GM10248 (cell line): ENCODE results near the gene MYBPC3.

Experiments used
- CTCF ChIA-PET: fragments of 300-600 bp; sonication (Branson Sonifier 250); formaldehyde crosslinking; extraction: SDS; loops from one replicate; lab custom pipeline; 2021; ENCODE audit warnings: antibody characterized with exemption; lab: Yijun Ruan, JAX
- POLR2A ChIA-PET: fragments of 350-650 bp; sonication (Branson Sonifier 250); formaldehyde crosslinking; extraction: SDS; loops from one replicate; lab custom pipeline; 2020; ENCODE audit warnings: antibody characterized with exemption; lab: Yijun Ruan, JAX
- DNase-seq: peaks from one replicate; pipeline ENCODE4 v3.0.0; 2012; ENCODE audit errors: extremely low spot score
- TF ChIP-seq, protein P1 (sequence below): IDR thresholded peaks from 2 replicates; pipeline ENCODE4 v1.5.1; 2012; ENCODE audit warnings: mild to moderate bottlenecking, low read depth; ENCODE audit errors: extremely low read depth, missing control alignments, control extremely low read depth

MYBPC3 gene

DNA sequence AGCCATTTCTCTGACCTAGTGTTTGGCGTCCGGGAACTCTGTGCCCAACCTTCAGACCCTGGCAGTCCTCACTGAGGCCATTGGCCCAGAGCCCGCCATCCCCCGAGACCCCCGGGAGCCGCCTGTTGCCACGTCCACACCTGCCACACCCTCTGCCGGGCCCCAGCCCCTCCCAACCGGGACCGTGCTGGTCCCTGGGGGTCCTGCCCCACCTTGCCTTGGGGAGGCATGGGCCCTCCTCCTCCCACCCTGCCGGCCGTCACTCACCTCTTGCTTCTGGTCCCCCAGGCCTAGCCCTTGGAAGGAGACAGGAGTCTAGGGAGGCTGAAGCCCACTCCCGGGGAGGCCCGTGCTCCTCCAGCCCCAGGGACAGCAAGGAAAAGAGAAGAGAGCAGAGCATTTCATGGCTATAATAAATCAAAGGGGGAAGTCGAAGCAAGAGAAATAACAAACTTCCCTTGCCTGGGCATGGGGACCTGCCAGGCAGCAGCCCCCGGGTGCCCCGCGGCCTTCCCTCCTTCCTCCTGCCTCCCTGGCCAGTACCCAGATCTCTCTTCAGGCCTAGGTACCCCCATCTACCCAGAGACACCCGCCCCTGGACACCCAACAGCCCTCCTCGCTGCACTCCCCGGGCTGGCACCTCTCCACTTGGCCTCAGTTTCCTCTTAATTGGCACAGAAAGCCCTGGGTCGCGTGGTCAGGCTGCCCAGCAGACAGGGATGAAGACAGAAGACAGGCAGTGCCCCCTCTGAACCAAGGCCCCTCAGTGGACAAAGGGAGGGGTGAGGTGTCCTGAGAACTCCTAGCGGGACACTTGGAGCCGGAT is 42.9 kb upstream of the MYBPC3 start:
- CTCF ChIA-PET = interaction anchor here (4.7 to 10.0 kb wide), 2 partner anchors 12 to 23 kb away, joined by 24 to 92 read pairs; partner anchors contain the start of gene SLC39A13
- POLR2A ChIA-PET = no interaction called here
- DNase-seq = no peak
- TF ChIP-seq, protein P1, sequence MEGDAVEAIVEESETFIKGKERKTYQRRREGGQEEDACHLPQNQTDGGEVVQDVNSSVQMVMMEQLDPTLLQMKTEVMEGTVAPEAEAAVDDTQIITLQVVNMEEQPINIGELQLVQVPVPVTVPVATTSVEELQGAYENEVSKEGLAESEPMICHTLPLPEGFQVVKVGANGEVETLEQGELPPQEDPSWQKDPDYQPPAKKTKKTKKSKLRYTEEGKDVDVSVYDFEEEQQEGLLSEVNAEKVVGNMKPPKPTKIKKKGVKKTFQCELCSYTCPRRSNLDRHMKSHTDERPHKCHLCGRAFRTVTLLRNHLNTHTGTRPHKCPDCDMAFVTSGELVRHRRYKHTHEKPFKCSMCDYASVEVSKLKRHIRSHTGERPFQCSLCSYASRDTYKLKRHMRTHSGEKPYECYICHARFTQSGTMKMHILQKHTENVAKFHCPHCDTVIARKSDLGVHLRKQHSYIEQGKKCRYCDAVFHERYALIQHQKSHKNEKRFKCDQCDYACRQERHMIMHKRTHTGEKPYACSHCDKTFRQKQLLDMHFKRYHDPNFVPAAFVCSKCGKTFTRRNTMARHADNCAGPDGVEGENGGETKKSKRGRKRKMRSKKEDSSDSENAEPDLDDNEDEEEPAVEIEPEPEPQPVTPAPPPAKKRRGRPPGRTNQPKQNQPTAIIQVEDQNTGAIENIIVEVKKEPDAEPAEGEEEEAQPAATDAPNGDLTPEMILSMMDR = no peak

DNA sequence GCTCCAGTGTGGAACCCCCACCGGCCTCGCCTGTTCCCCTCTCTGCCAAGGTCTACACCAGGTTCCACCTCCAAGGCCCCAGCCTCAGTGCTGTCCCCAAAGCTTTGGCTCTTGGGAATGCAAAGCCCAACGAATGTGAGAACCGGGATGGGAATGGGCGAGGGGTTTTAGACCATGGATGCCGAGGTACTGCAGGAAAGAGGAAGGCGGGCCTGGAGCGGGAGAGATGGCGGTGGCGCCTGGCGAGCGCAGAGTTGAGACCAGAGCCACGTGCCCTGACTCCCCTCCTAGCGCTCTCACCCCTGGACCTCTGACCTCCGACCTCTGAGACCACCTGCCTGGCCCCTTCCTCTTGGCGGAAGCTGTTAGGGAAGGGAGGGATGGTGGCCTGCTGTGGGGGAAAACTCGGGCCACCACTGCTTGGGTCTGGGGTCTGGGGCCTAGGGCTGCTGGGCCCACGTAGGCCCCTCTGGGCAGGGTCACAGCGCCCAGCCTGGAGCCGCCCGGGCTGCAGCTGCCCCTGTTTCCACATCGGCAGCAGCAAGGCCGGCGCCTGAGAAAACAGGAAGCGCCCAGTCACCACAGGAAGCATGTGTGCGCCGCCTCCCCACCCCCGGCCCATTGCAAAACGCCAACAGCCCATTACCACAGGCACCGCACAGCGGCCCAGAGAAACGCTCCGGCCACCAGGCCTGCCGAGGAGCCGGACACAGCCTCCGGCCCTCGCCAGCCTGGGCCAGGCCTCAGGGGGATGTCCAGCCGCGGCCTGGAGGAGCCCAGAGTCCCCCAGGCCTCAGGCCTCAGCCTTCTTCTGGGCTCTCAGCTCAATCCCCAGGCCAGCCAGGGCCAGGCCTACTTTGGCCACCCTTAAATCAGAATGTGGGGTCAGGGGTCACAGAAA is 42.1 kb upstream of the MYBPC3 start:
- TF ChIP-seq, protein P1 = no peak
- CTCF ChIA-PET = interaction anchor here (1.7 to 10.0 kb wide), 3 partner anchors 13 to 179 kb away, joined by 4 to 92 read pairs (median 24); partner anchors contain the start of gene SLC39A13
- peak; percentile 87 for DNase-seq
- POLR2A ChIA-PET = no interaction called here

DNA sequence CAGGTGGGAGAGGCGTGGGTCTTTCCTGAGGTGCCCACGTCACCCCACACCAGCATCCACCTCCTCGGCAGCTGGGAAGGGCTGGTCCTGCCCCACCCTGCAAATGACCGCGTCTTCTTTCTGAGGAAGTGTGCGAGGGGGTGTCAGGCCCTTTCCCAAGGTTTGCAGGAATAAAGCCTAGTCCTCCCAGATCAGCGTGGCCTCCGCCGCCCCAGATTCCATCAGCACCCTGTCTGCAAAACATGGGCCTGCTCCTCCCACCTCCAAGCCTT is 41.5 kb upstream of the MYBPC3 start:
- DNase-seq = no peak
- ChIA-PET POLR2A (no interaction called here), CTCF (interaction anchor here (1.2 to 10.0 kb wide), 8 partner anchors 8 to 224 kb away, joined by 3 to 92 read pairs (median 4); partner anchors contain the start of gene SLC39A13)
- TF ChIP-seq, protein P1 = no peak

DNA sequence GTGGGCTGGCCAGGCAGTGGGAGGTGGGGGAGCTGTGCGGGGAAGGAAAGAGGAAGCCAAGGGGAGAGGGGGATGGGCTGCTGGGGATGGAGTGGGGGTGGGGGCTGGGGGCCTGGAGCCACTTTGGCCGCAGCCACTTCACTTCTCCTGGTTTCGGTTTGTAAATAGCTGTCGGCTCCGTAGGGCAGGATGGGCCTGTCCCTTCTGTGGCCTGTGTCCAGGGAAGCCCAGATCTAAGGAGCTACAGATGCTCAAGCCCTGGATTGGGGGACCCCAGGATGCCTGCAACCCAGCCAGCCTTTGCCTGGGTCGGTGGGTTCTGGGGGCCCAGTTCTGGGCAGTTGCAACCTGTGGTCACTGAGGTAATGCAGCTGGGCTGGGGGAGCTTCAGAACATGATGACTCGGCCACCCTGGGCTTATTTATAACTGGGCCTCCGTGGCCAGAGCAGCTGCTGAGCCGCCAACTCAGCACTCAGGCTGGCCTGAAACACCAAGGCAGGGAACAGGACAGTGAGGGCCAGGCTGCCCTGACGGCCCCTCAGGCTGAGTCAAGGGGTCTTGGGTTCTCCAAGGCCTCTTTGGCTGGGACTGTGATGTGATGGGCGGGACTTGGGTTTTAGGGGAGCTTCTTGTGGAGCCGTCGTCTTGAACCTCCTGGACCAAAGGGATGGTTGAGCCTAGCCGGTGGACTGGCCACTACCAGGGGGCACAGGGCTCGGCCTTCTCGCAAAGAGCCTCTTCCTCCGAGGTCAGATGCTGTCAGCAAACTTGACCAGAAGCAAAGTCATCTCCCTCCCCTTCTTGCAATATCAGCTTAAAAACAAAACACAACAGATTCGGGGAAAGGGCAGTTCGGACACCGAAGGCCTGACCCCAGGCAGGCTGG is 40.9 kb upstream of the MYBPC3 start:
- DNase-seq = peak; percentile 61

DNA sequence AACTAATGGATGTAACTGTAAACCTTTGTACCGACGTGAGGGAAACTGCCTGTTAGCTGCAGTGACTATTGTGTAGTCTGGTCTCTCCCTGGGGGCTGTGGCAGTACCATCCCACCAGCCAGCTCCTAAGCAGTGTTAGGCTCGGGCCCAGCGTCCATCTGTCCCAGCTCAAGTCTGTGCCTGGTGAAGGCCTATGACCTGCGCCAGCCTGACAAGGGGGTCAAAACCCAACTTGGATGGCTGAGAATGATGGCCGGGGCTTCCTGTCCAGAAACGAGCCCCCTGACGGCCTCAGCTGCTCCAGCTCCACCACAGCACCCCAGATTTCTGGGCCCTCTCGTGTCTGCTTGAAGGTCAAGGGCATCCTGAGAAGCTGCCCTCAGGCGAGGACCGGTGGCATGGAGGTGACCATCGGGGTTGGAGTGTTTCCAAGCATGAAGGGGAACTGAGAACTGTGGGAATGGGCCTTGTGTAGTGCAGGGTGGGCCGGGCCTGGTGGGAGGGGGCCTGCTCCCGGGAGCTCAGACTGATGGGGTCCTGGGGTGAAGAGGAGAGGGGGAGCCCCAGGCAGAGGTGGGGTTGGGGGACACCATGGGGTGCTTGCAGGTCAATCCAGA is 40.2 kb upstream of the MYBPC3 start:
- no peak for DNase-seq
- TF ChIP-seq, protein P1 = no peak
- ChIA-PET CTCF (interaction anchor here (0.9 to 10.0 kb wide), 12 partner anchors 10 to 225 kb away, joined by 3 to 92 read pairs (median 4); partner anchors contain the start of gene SLC39A13), POLR2A (interaction anchor here (0.6 kb wide), 3 partner anchors 155 to 697 kb away, joined by 3 to 4 read pairs (median 4); no protein-coding TSS in a partner anchor)

More for the DNA sequence above, 40.9 kb upstream of the MYBPC3 start:
- CTCF ChIA-PET = interaction anchor here (0.9 to 10.0 kb wide), 11 partner anchors 9 to 224 kb away, joined by 3 to 92 read pairs (median 4); partner anchors contain the start of gene SLC39A13
- TF ChIP-seq, protein P1 = no peak
- POLR2A ChIA-PET = interaction anchor here (0.6 kb wide), 3 partner anchors 156 to 696 kb away, joined by 3 to 4 read pairs (median 4); no protein-coding TSS in a partner anchor
